CD4-positive, alpha-beta memory T cell (primary cell): ENCODE measurements around the gene SMURF2. TPM values are rescaled to one million over a fixed set of nuclear protein-coding genes. Genes with fewer than 3 reads are reported as not detected.
A peak's percentile ranks its signal among the peaks of the same experiment; 100 is the strongest.

Source experiments
- CTCF ChIA-PET: fragments of 350-600 bp; sonication (Branson Sonifier 250); formaldehyde crosslinking; loops from one replicate; lab custom pipeline; 2021; ENCODE audit warnings: inconsistent platforms; ENCODE audit not compliant: partially characterized antibody; lab: Charles Lee
- POLR2A ChIA-PET: fragments of 350-600 bp; sonication (Branson Sonifier 250); formaldehyde crosslinking; loops from one replicate; lab custom pipeline; 2021; ENCODE audit not compliant: partially characterized antibody; lab: Charles Lee
- DNase-seq, 5 donors: peaks; one replicate each; pipeline versions ENCODE4 v3.0.0 to v3.0.0-alpha.2; 2020 to 2022; ENCODE audit warnings: mixed read lengths in 1 of 5
- H3K27ac ChIP-seq: one replicate; pipeline ENCODE4 v1.7.0; 2013; ENCODE audit warnings: low read depth, low read length
- H3K27me3 ChIP-seq: 2 replicates; pipeline ENCODE4 v1.7.0; 2013; ENCODE audit warnings: mild to moderate bottlenecking, low read length, moderate library complexity; ENCODE audit not compliant: insufficient read depth
- H3K36me3 ChIP-seq: 2 replicates; pipeline ENCODE4 v1.7.0; 2013; ENCODE audit warnings: mild to moderate bottlenecking, low read length, moderate library complexity; ENCODE audit not compliant: insufficient read depth
- H3K4me1 ChIP-seq: 2 replicates; pipeline ENCODE4 v1.7.0; 2013; ENCODE audit warnings: mild to moderate bottlenecking, low read length, moderate library complexity; ENCODE audit not compliant: insufficient read depth
- H3K4me3 ChIP-seq, 2 donors: one replicate each; pipeline ENCODE4 v1.7.0; 2013; ENCODE audit warnings: low read length in 2 of 2, mild to moderate bottlenecking in 1 of 2
- H3K9me3 ChIP-seq, 2 donors: one replicate each; pipeline ENCODE4 v1.7.0; 2013; ENCODE audit warnings: low read length in 2 of 2, control low read depth in 1 of 2; ENCODE audit not compliant: control insufficient read depth in 1 of 2
- H3K27ac Mint-ChIP-seq, 7 donors: one replicate each; pipeline ENCODE4 v1.8.0; 2020 to 2021; ENCODE audit warnings: mixed read lengths in 7 of 7, mild to moderate bottlenecking in 6 of 7, inconsistent platforms in 3 of 7, moderate library complexity in 3 of 7
- H3K27me3 Mint-ChIP-seq, 2 donors: one replicate each; pipeline ENCODE4 v1.8.0; 2020 to 2021; ENCODE audit warnings: mixed read lengths in 2 of 2
- H3K36me3 Mint-ChIP-seq, 2 donors: one replicate each; pipeline ENCODE4 v1.8.0; 2020 to 2021; ENCODE audit warnings: mixed read lengths in 2 of 2, inconsistent platforms in 1 of 2, mild to moderate bottlenecking in 1 of 2
- H3K4me1 Mint-ChIP-seq, 4 donors: one replicate each; pipeline ENCODE4 v1.8.0; 2020 to 2021; ENCODE audit warnings: mixed read lengths in 4 of 4, mild to moderate bottlenecking in 1 of 4
- H3K4me3 Mint-ChIP-seq, 8 donors: one replicate each; pipeline ENCODE4 v1.8.0; 2020 to 2021; ENCODE audit warnings: mixed read lengths in 8 of 8, mild to moderate bottlenecking in 7 of 8, moderate library complexity in 6 of 8, inconsistent platforms in 3 of 8
- H3K9me3 Mint-ChIP-seq, 8 donors: one replicate each; pipeline ENCODE4 v1.8.0; 2020 to 2021; ENCODE audit warnings: mixed read lengths in 8 of 8, mild to moderate bottlenecking in 5 of 8, inconsistent platforms in 3 of 8, moderate library complexity in 1 of 8
- intact Hi-C: fragments of 100-400 bp; cut with micrococcal nuclease; formaldehyde crosslinking; loops from one replicate; pipeline ENCODE4 v1.15.1; 2023
- polyA plus RNA-seq, 2 donors: library from polyadenylated mRNA; unstranded; fragments of 300-500 nt; fragmentation: Illumina TruSeq; gene quantifications; one replicate each; pipeline ENCODE4 v1.2.3, GENCODE V29; 2021
- total RNA-seq, 2 experiments: library from RNA; stranded (reverse); gene quantifications; one replicate each; pipeline ENCODE4 v1.2.3, GENCODE V29; 2021

The SMURF2 gene
- total and polyA plus RNA-seq, 4 experiments from 2014 or later = 4.9 to 35.0 (median 20.3) TPM

- ChIA-PET POLR2A (interaction anchor here (1.2 to 1.3 kb wide), 2 partner anchors 95 to 454 kb away, joined by 3 read pairs; no protein-coding TSS in a partner anchor), CTCF (interaction anchor here (0.7 to 1.7 kb wide), 5 partner anchors 13 to 179 kb away, joined by 3 to 10 read pairs (median 5); no protein-coding TSS in a partner anchor)
These were observed 62.3 kb downstream of the SMURF2 start for GRCh38 chr17:64599827-64600226.

DNA sequence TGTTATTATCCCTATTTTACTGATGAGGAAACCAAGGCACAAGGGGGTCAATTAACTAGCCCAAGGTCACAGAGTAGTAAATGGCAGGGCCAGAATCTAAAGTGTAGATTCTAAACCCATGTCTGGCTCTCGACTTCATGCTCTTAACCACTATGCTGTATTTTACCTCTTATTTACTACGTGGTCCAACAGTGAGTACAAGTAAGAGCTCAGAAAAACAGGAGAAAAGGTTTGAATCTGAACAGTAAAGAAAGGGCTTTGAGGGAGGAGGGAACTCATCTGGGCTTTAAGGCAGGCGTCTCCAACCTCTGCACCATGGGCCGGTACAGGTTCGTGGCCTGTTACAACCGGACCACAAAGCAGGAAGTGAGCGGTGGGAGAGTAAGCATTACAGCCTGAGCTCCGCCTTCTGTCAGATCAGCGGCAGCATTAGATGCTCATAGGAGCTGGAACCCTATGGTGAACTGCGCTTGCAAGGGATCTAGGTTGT lies 62.9 kb downstream of the SMURF2 start:
- no peak overlapping the region for H3K4me3 ChIP-seq
- CTCF ChIA-PET = interaction anchor here (0.7 to 1.7 kb wide), 6 partner anchors 11 to 179 kb away, joined by 3 to 10 read pairs (median 4); no protein-coding TSS in a partner anchor
- H3K27me3 ChIP-seq = no peaks in the 10 kb centered on the region
- intact Hi-C loops = loop anchor here (5.0 kb wide), 1 partner anchor 138 kb away; no protein-coding TSS in a partner anchor
- Mint-ChIP-seq H3K4me1 (peaks cover 18 to 39% (median 33%) of the 10 kb centered on the region in 4 donors), H3K4me3 (peak overlapping the region; percentile 43 to 86 (median 76)), H3K27ac (peak overlapping the region; percentile 58 to 93 (median 87)), H3K27me3 (no peaks in the 10 kb centered on the region), H3K9me3 (no peaks in the 10 kb centered on the region), H3K36me3 (peaks cover 10 to 13% of the 10 kb centered on the region in 2 donors)
- peak; percentile 40 to 77 (median 51) for DNase-seq
- H3K36me3 ChIP-seq = no peaks in the 10 kb centered on the region
- peak overlapping the region; percentile 28 for H3K27ac ChIP-seq
- H3K4me1 ChIP-seq = peaks cover 22% of the 10 kb centered on the region
- no peaks in the 10 kb centered on the region for H3K9me3 ChIP-seq
- POLR2A ChIA-PET = interaction anchor here (1.2 to 1.3 kb wide), 2 partner anchors 94 to 453 kb away, joined by 3 read pairs; no protein-coding TSS in a partner anchor

More at GRCh38 chr17:64599827-64600226, 62.3 kb downstream of the SMURF2 start:
- Histone ChIP-seq H3K36me3 (no peaks in the 10 kb centered on the region), H3K4me1 (peaks cover 23% of the 10 kb centered on the region), H3K4me3 (no peak overlapping the region), H3K9me3 (no peaks in the 10 kb centered on the region), H3K27me3 (no peaks in the 10 kb centered on the region), H3K27ac (peak overlapping the region; percentile 28)
- H3K27ac Mint-ChIP-seq = peak overlapping the region; percentile 48 to 93 (median 87)
- no peaks in the 10 kb centered on the region for H3K27me3 Mint-ChIP-seq
- no peaks in the 10 kb centered on the region for H3K9me3 Mint-ChIP-seq
- H3K4me3 Mint-ChIP-seq = peak overlapping the region in 7 of 8 donors; percentile 43 to 86 (median 77)
- DNase-seq = no peak
- peaks cover 19 to 45% (median 35%) of the 10 kb centered on the region in 4 donors for H3K4me1 Mint-ChIP-seq
- peaks cover 10 to 13% of the 10 kb centered on the region in 2 donors for H3K36me3 Mint-ChIP-seq
- intact Hi-C loops = loop anchor here (2.0 to 5.0 kb wide), 2 partner anchors 49 to 137 kb away; no protein-coding TSS in a partner anchor

- no peaks in the 10 kb centered on the region for H3K9me3 ChIP-seq
These were observed 63.4 kb downstream of the SMURF2 start for GRCh38 chr17:64598672-64599071.

GRCh38 chr17:64596988-64597387 lies 65.1 kb downstream of the SMURF2 start:
- ChIA-PET POLR2A (no interaction called here), CTCF (interaction anchor here (0.5 kb wide), 1 partner anchor 140 kb away, joined by 3 read pairs; no protein-coding TSS in a partner anchor)
- H3K4me3 Mint-ChIP-seq = peak overlapping the region in 1 of 8 donors; percentile 11
- no peaks in the 10 kb centered on the region for H3K27me3 Mint-ChIP-seq
- no peaks in the 10 kb centered on the region for H3K27me3 ChIP-seq
- H3K9me3 Mint-ChIP-seq = no peaks in the 10 kb centered on the region
- H3K4me1 ChIP-seq = peaks cover 19% of the 10 kb centered on the region
- peaks cover 23 to 24% of the 10 kb centered on the region in 2 donors for H3K36me3 Mint-ChIP-seq
- peak overlapping the region in 1 of 7 donors; percentile 7 for H3K27ac Mint-ChIP-seq
- intact Hi-C loops = loop anchor here (5.0 kb wide), 1 partner anchor 140 kb away; no protein-coding TSS in a partner anchor
- no peak for DNase-seq
- H3K4me3 ChIP-seq = no peak overlapping the region
- H3K9me3 ChIP-seq = no peaks in the 10 kb centered on the region
- peaks cover 18 to 35% (median 28%) of the 10 kb centered on the region in 4 donors for H3K4me1 Mint-ChIP-seq
- H3K27ac ChIP-seq = no peak overlapping the region
- peaks cover 5% of the 10 kb centered on the region for H3K36me3 ChIP-seq

More at GRCh38 chr17:64598672-64599071, 63.4 kb downstream of the SMURF2 start:
- Histone ChIP-seq H3K36me3 (no peaks in the 10 kb centered on the region), H3K27me3 (no peaks in the 10 kb centered on the region), H3K4me3 (no peak overlapping the region), H3K4me1 (peaks cover 19% of the 10 kb centered on the region), H3K27ac (no peak overlapping the region)
- intact Hi-C loops = loop anchor here (5.0 kb wide), 1 partner anchor 139 kb away; no protein-coding TSS in a partner anchor
- ChIA-PET POLR2A (interaction anchor here (1.2 to 1.3 kb wide), 2 partner anchors 94 to 453 kb away, joined by 3 read pairs; no protein-coding TSS in a partner anchor), CTCF (interaction anchor here (1.1 to 1.7 kb wide), 3 partner anchors 10 to 138 kb away, joined by 3 to 10 read pairs (median 3); no protein-coding TSS in a partner anchor)
- Mint-ChIP-seq H3K4me3 (peak overlapping the region in 3 of 8 donors; percentile 43 to 86 (median 74)), H3K4me1 (peaks cover 17 to 36% (median 30%) of the 10 kb centered on the region in 4 donors), H3K27me3 (no peaks in the 10 kb centered on the region), H3K9me3 (no peaks in the 10 kb centered on the region), H3K27ac (peak overlapping the region in 4 of 7 donors; percentile 59 to 90 (median 84)), H3K36me3 (peaks cover 16% of the 10 kb centered on the region in 2 donors)
- no peak for DNase-seq

DNA sequence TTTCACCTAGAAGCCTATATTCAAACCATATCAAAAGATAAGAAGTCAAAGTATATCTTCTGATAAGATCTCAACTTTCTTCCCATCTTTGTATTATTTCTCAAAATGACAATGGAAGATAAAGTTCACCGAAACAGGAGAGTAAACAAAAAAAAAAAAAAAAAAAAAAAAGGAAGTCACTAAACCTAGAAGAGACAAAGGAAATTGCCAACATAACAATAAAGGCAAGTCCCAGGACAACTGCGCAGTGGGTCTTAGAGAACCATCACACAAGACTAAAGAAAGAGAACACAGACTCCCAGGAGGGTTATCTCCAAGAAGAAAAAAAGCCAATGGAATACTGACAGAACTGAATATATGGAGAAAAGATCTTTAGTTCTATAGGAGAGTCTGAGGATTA lies 65.7 kb downstream of the SMURF2 start:
- H3K36me3 ChIP-seq = peaks cover 5% of the 10 kb centered on the region
- no peaks in the 10 kb centered on the region for H3K27me3 ChIP-seq
- DNase-seq = no peak
- intact Hi-C loops = loop anchor here (5.0 kb wide), 1 partner anchor 141 kb away; no protein-coding TSS in a partner anchor
- no peaks in the 10 kb centered on the region for H3K9me3 ChIP-seq
- ChIA-PET POLR2A (interaction anchor here (0.6 kb wide), 1 partner anchor 31 kb away, joined by 3 read pairs; no protein-coding TSS in a partner anchor), CTCF (interaction anchor here (0.5 kb wide), 1 partner anchor 140 kb away, joined by 3 read pairs; no protein-coding TSS in a partner anchor)
- Mint-ChIP-seq H3K4me1 (peaks cover 19 to 31% (median 27%) of the 10 kb centered on the region in 4 donors), H3K27me3 (no peaks in the 10 kb centered on the region), H3K36me3 (peaks cover 29% of the 10 kb centered on the region in 2 donors), H3K27ac (peak overlapping the region in 3 of 7 donors; percentile 7 to 57 (median 43)), H3K9me3 (no peaks in the 10 kb centered on the region), H3K4me3 (no peak overlapping the region)
- H3K4me3 ChIP-seq = no peak overlapping the region
- H3K4me1 ChIP-seq = peaks cover 19% of the 10 kb centered on the region
- H3K27ac ChIP-seq = no peak overlapping the region

GRCh38 chr17:64591944-64592343 lies 70.2 kb downstream of the SMURF2 start:
- Histone ChIP-seq H3K4me3 (no peak overlapping the region), H3K4me1 (no peaks in the 10 kb centered on the region), H3K36me3 (peaks cover 13% of the 10 kb centered on the region), H3K27ac (no peak overlapping the region), H3K27me3 (no peaks in the 10 kb centered on the region), H3K9me3 (no peaks in the 10 kb centered on the region)
- H3K4me3 Mint-ChIP-seq = no peak overlapping the region
- no peak overlapping the region for H3K27ac Mint-ChIP-seq
- ChIA-PET POLR2A (no interaction called here), CTCF (no interaction called here)
- H3K27me3 Mint-ChIP-seq = no peaks in the 10 kb centered on the region
- peaks cover 6 to 10% (median 8%) of the 10 kb centered on the region in 4 donors for H3K4me1 Mint-ChIP-seq
- DNase-seq = no peak
- H3K9me3 Mint-ChIP-seq = no peaks in the 10 kb centered on the region
- peaks cover 35 to 50% of the 10 kb centered on the region in 2 donors for H3K36me3 Mint-ChIP-seq
- intact Hi-C loops = no loop called here

- no peaks in the 10 kb centered on the region for H3K27me3 Mint-ChIP-seq
These were observed 77.0 kb downstream of the SMURF2 start for GRCh38 chr17:64585146-64585545.

More at GRCh38 chr17:64585146-64585545, 77.0 kb downstream of the SMURF2 start:
- H3K27ac Mint-ChIP-seq = no peak overlapping the region
- H3K4me3 Mint-ChIP-seq = no peak overlapping the region
- CTCF ChIA-PET = no interaction called here
- no peak overlapping the region for H3K4me3 ChIP-seq
- H3K9me3 Mint-ChIP-seq = no peaks in the 10 kb centered on the region
- peaks cover 25% of the 10 kb centered on the region for H3K36me3 ChIP-seq
- no peaks in the 10 kb centered on the region for H3K9me3 ChIP-seq
- POLR2A ChIA-PET = no interaction called here
- no peaks in the 10 kb centered on the region for H3K4me1 ChIP-seq
- peaks cover 27 to 35% of the 10 kb centered on the region in 2 donors for H3K36me3 Mint-ChIP-seq
- intact Hi-C loops = no loop called here
- H3K4me1 Mint-ChIP-seq = peaks cover 8 to 13% (median 10%) of the 10 kb centered on the region in 4 donors
- no peak overlapping the region for H3K27ac ChIP-seq
- DNase-seq = no peak
- no peaks in the 10 kb centered on the region for H3K27me3 ChIP-seq
